Tongue (tissue), 3 donors: ENCODE results near the gene SPEF2. TPM values are rescaled to one million over a fixed set of nuclear protein-coding genes. Genes with fewer than 3 reads are reported as not detected.
"Not testable (repeated sequence)": the region's sequence is repeated elsewhere in the genome, so short reads cannot be mapped to it uniquely, and the experiment has no call there.

ENCODE experiments used
- DNase-seq: peaks from one replicate; pipeline ENCODE4 v3.0.0-alpha.2; 2015
- small RNA-seq: library from RNA; depleted of rRNA; stranded (forward); fragments of <200 nt; gene quantifications from one replicate; pipeline ENCODE3, GENCODE V24; 2014; ENCODE audit warnings: low replicate concordance
- total RNA-seq: library from RNA; depleted of rRNA; stranded (reverse); fragments of >200 nt; gene quantifications from one replicate; pipeline ENCODE4 v1.2.3, GENCODE V29; 2014

The SPEF2 gene
- total RNA-seq, 1 donor from 2014 or later = 20.0 TPM

GRCh38 chr5:35855187-35855586 is 237.5 kb downstream of the SPEF2 start:
- DNase-seq = no peak

- DNase-seq = not testable (repeated sequence)
These were observed 238.6 kb downstream of the SPEF2 start for GRCh38 chr5:35856186-35856764.

- no peak for DNase-seq
These were observed 239.2 kb downstream of the SPEF2 start, which contains the start of gene IL7R for GRCh38 chr5:35856765-35857351. Gene IL7R (plus strand): TSS chr5:35856891. CDS start chr5:35856978, 87 bp downstream.

GRCh38 chr5:35857606-35858205 is 240.0 kb downstream of the SPEF2 start:
- DNase-seq = no peak

- DNase-seq = no peak
These were observed 241.5 kb downstream of the SPEF2 start for GRCh38 chr5:35859101-35859661.

GRCh38 chr5:35860686-35861085 is 243.0 kb downstream of the SPEF2 start:
- DNase-seq = no peak

GRCh38 chr5:35861718-35862117 is 244.1 kb downstream of the SPEF2 start:
- no peak for DNase-seq

- no peak for DNase-seq
These were observed 244.5 kb downstream of the SPEF2 start for GRCh38 chr5:35862126-35862525.

- no peak for DNase-seq
These were observed 245.5 kb downstream of the SPEF2 start for GRCh38 chr5:35863159-35863558.

Small RNA genes within 50 kb of the gene (small RNA-seq; reads per million reads assigned to genes)
- not detected for gene RNU7-130P

Other genes starting within 250 kb of the SPEF2 start
- gene IL7R, start 239.0 kb downstream of the SPEF2 start, total RNA-seq = 0.72 TPM